GM12873 (cell line): ENCODE measurements around the gene ZBTB7C.

Experiments
- CTCF ChIP-seq: IDR thresholded peaks from 2 replicates; pipeline ENCODE4 v1.5.1; 2012; ENCODE audit warnings: low read depth, mild to moderate bottlenecking, moderate library complexity, low read length, control low read depth; ENCODE audit not compliant: insufficient read depth; ENCODE audit errors: missing control alignments

The ZBTB7C gene

GRCh38 chr18:48080546-48080945, 328.6 kb downstream of the ZBTB7C start:
- TF ChIP-seq CTCF: no peak

GRCh38 chr18:48079885-48080284, 329.3 kb downstream of the ZBTB7C start:
- no peak for TF ChIP-seq CTCF

- no peak for TF ChIP-seq CTCF
Observed at GRCh38 chr18:48078448-48078847, 330.7 kb downstream of the ZBTB7C start.

GRCh38 chr18:48077291-48077690, 331.9 kb downstream of the ZBTB7C start:
- TF ChIP-seq CTCF: no peak

- TF ChIP-seq CTCF: no peak
Observed at GRCh38 chr18:48076461-48076860, 332.7 kb downstream of the ZBTB7C start.

GRCh38 chr18:48075707-48076093, 333.5 kb downstream of the ZBTB7C start:
- TF ChIP-seq CTCF: no peak

- TF ChIP-seq CTCF: no peak
Observed at GRCh38 chr18:48074929-48075706, 334.1 kb downstream of the ZBTB7C start.
